Measurements from ENCODE around the gene TUBA4A.

Gene TUBA4A

GRCh38 chr2:219296631-219297391 lies 43.1 kb upstream of the TUBA4A start:
- no peak for DNase-seq (ENCODE audit: extremely low read depth, low read depth)
- H3K4me3 ChIP-seq (replicated peaks; ENCODE audit: low read depth, low read length): no peak overlapping the region
- TF ChIP-seq CTCF (IDR thresholded peaks at IDR 0.05; ENCODE audit: low read depth, low read length, missing control alignments): no peak

GRCh38 chr2:219296142-219296541 lies 42.4 kb upstream of the TUBA4A start:
- no peak for DNase-seq (ENCODE audit: extremely low read depth, low read depth)
- no peak for TF ChIP-seq CTCF (IDR thresholded peaks at IDR 0.05; ENCODE audit: low read depth, low read length, missing control alignments)
- H3K4me3 ChIP-seq (replicated peaks; ENCODE audit: low read depth, low read length): no peak overlapping the region

GRCh38 chr2:219294356-219295351 lies 40.9 kb upstream of the TUBA4A start:
- DNase-seq (ENCODE audit: extremely low read depth, low read depth): no peak
- peak; percentile 91 for TF ChIP-seq CTCF (IDR thresholded peaks at IDR 0.05; ENCODE audit: low read depth, low read length, missing control alignments)
- H3K4me3 ChIP-seq (replicated peaks; ENCODE audit: low read depth, low read length): peak overlapping the region; percentile 38

- no peak for DNase-seq (ENCODE audit: extremely low read depth, low read depth)
- no peak overlapping the region for H3K4me3 ChIP-seq (replicated peaks; ENCODE audit: low read depth, low read length)
- no peak for TF ChIP-seq CTCF (IDR thresholded peaks at IDR 0.05; ENCODE audit: low read depth, low read length, missing control alignments)
Observed at GRCh38 chr2:219293736-219294231, 40.1 kb upstream of the TUBA4A start.

- no peak overlapping the region for H3K4me3 ChIP-seq (replicated peaks; ENCODE audit: low read depth, low read length)
- DNase-seq (ENCODE audit: extremely low read depth, low read depth): no peak
- TF ChIP-seq CTCF (IDR thresholded peaks at IDR 0.05; ENCODE audit: low read depth, low read length, missing control alignments): no peak
Observed at GRCh38 chr2:219292616-219293015, 38.9 kb upstream of the TUBA4A start.

GRCh38 chr2:219291910-219292490 lies 38.3 kb upstream of the TUBA4A start:
- DNase-seq (ENCODE audit: extremely low read depth, low read depth): no peak
- no peak overlapping the region for H3K4me3 ChIP-seq (replicated peaks; ENCODE audit: low read depth, low read length)
- TF ChIP-seq CTCF (IDR thresholded peaks at IDR 0.05; ENCODE audit: low read depth, low read length, missing control alignments): no peak
